Left cardiac atrium (tissue), 4 donors: ENCODE data around the gene MLH3. TPM values are rescaled to one million over a fixed set of nuclear protein-coding genes. Genes with fewer than 3 reads are reported as not detected.
"Not testable (repeated sequence)": the region's sequence is repeated elsewhere in the genome, so short reads cannot be mapped to it uniquely, and the experiment has no call there.

ENCODE experiments used
- ATAC-seq, 2 donors: fragments of 200-7000 bp; cut with Tn5 transposase; one replicate each; pipeline ENCODE4 v1.9.1; 2020; ENCODE audit warnings: mild to moderate bottlenecking in 2 of 2, moderate library complexity in 2 of 2
- DNase-seq: peaks from one replicate; pipeline ENCODE4 v3.0.0-alpha.2; 2020
- intact Hi-C, 2 donors: fragments of 100-400 bp; cut with DNase I; formaldehyde crosslinking; loops; one replicate each; pipeline versions ENCODE4 v1.14.1 to v1.15.1; 2022 to 2023
- total RNA-seq, 2 donors: library from RNA; stranded (reverse); fragmentation: NEBNext Ultra II Directional; extraction: Animal tissue kit (Norgen Biotek cat#: 25700); gene quantifications; one replicate each; pipeline ENCODE4 v1.2.1, GENCODE V29; 2021
- donor health status: DM: no; HTN: yes; CAD: no.
- donor health status: DM: no; HTN: yes; CAD: no; lungs with severe emphysema.
- donor health status: DM: yes; HTN: yes; CAD: no.
- donor health status: Dilated cardiomyopathy.

Gene MLH3
- total RNA-seq, 2 donors from 2014 or later, result 16.6 to 20.8 TPM

- intact Hi-C loops, result loop anchor here in 1 of 2 donors (10.0 kb wide), 1 partner anchor 54 kb away; no protein-coding TSS in a partner anchor
- DNase-seq (no peak), ATAC-seq (peak in 1 of 2 donors; percentile 27)
Measured at GRCh38 chr14:75068294-75069120, 17.2 kb upstream of the MLH3 start.

GRCh38 chr14:75067765-75068164 is 16.5 kb upstream of the MLH3 start:
- ATAC-seq, DNase-seq: not testable (repeated sequence)
- intact Hi-C loops, result loop anchor here in 1 of 2 donors (10.0 kb wide), 1 partner anchor 53 kb away; no protein-coding TSS in a partner anchor

- intact Hi-C loops, result loop anchor here in 1 of 2 donors (10.0 kb wide), 1 partner anchor 52 kb away; no protein-coding TSS in a partner anchor
- DNase-seq (no peak), ATAC-seq (no peak)
Measured at GRCh38 chr14:75067212-75067611, 15.9 kb upstream of the MLH3 start.

GRCh38 chr14:75066691-75067090 is 15.4 kb upstream of the MLH3 start:
- ATAC-seq (no peak), DNase-seq (no peak)
- intact Hi-C loops, result loop anchor here in 1 of 2 donors (10.0 kb wide), 1 partner anchor 52 kb away; no protein-coding TSS in a partner anchor

GRCh38 chr14:75064205-75064567 is 12.9 kb upstream of the MLH3 start:
- no peak for ATAC-seq
- no peak for DNase-seq
- intact Hi-C loops, result loop anchor here in 1 of 2 donors (10.0 kb wide), 1 partner anchor 49 kb away; no protein-coding TSS in a partner anchor

- peak; percentile 97 to 98 for ATAC-seq
- intact Hi-C loops, result loop anchor here in 1 of 2 donors (10.0 kb wide), 1 partner anchor 49 kb away; no protein-coding TSS in a partner anchor
- DNase-seq, result peak; percentile 91
Measured at GRCh38 chr14:75063491-75064204, 12.4 kb upstream of the MLH3 start, which contains the start of gene ACYP1. ACYP1 (minus strand) TSS chr14:75064024; CDS start chr14:75063553, 471 bp downstream.

- DNase-seq (no peak), ATAC-seq (no peak)
- intact Hi-C loops, result loop anchor here in 1 of 2 donors (10.0 kb wide), 1 partner anchor 48 kb away; no protein-coding TSS in a partner anchor
Measured at GRCh38 chr14:75063013-75063412, 11.7 kb upstream of the MLH3 start.

GRCh38 chr14:75060420-75060819 is 9.2 kb upstream of the MLH3 start:
- DNase-seq (no peak), ATAC-seq (no peak)
- intact Hi-C loops, result loop anchor here in 1 of 2 donors (10.0 kb wide), 1 partner anchor 46 kb away; no protein-coding TSS in a partner anchor

- intact Hi-C loops, result loop anchor here in 1 of 2 donors (10.0 kb wide), 1 partner anchor 45 kb away; no protein-coding TSS in a partner anchor
- DNase-seq (no peak), ATAC-seq (no peak)
Measured at GRCh38 chr14:75059642-75060041, 8.4 kb upstream of the MLH3 start.

- DNase-seq (no peak), ATAC-seq (no peak)
- intact Hi-C loops, result no loop called here
Measured at GRCh38 chr14:75054421-75054820, 3.2 kb upstream of the MLH3 start.

GRCh38 chr14:75053396-75054291 is 2.4 kb upstream of the MLH3 start:
- ATAC-seq (no peak), DNase-seq (no peak)
- intact Hi-C loops, result no loop called here

- DNase-seq, result no peak
Measured at GRCh38 chr14:75051556-75051899, 261 bp upstream of the MLH3 start.

GRCh38 chr14:75049731-75050201 is 1.5 kb downstream of the MLH3 start:
- ATAC-seq (no peak), DNase-seq (no peak)
- intact Hi-C loops, result no loop called here

More at GRCh38 chr14:75051556-75051899, 261 bp upstream of the MLH3 start:
- intact Hi-C loops, result no loop called here
- ATAC-seq, result no peak

- intact Hi-C loops, result no loop called here
- DNase-seq (no peak), ATAC-seq (peak in 1 of 2 donors; percentile 34)
Measured at GRCh38 chr14:75049136-75049535, 2.1 kb downstream of the MLH3 start.

GRCh38 chr14:75048101-75048500 is 3.2 kb downstream of the MLH3 start:
- no peak for DNase-seq
- no peak for ATAC-seq
- intact Hi-C loops, result no loop called here

- DNase-seq, result no peak
- no peak for ATAC-seq
- intact Hi-C loops, result no loop called here
Measured at GRCh38 chr14:75047506-75047905, 3.8 kb downstream of the MLH3 start.

- intact Hi-C loops, result no loop called here
- DNase-seq (no peak), ATAC-seq (no peak)
Measured at GRCh38 chr14:75046899-75047298, 4.4 kb downstream of the MLH3 start.

GRCh38 chr14:75046275-75046674 is 5.0 kb downstream of the MLH3 start:
- ATAC-seq, result no peak
- intact Hi-C loops, result no loop called here
- no peak for DNase-seq

- ATAC-seq (no peak), DNase-seq (no peak)
- intact Hi-C loops, result no loop called here
Measured at GRCh38 chr14:75044752-75045151, 6.5 kb downstream of the MLH3 start.
